ENCODE data around the gene ATP10B. TPM values are rescaled to one million over a fixed set of nuclear protein-coding genes. Genes with fewer than 3 reads are reported as not detected.

ATP10B gene
- total RNA-seq, 4 donors from 2014 or later, result 116 to 298 (median 150) TPM

GRCh38 chr5:160770718-160771117 is 81.3 kb downstream of the ATP10B start:
- no peak for TF ChIP-seq CTCF (IDR thresholded peaks at IDR 0.05)
- no peak for TF ChIP-seq POLR2A (IDR thresholded peaks at IDR 0.05)
- no peak for TF ChIP-seq POLR2AphosphoS5 (IDR thresholded peaks at IDR 0.05)
- no peak for TF ChIP-seq EP300 (IDR thresholded peaks at IDR 0.05; ENCODE audit: low read depth)
- Histone ChIP-seq H3K4me1 (peaks cover 4 to 21% (median 9%) of the 10 kb centered on the region in 4 donors), H3K27me3 (no peaks in the 10 kb centered on the region), H3K9me3 (no peaks in the 10 kb centered on the region), H3K27ac (no peak overlapping the region), H3K4me3 (no peak overlapping the region), H3K36me3 (no peaks in the 10 kb centered on the region)
- 75 to 82% methylated on average over 2 to 3 of the region's 3 CpGs for WGBS, 2 donors (ENCODE audit: low coverage in 1 of 2)
- in situ Hi-C loops (cut with MboI; ENCODE audit: low pct_ligation_motif_present in 1 of 4, low pct_unique_long_range_greater_than_20kb in 1 of 4, low sequenced_read_pairs in 3 of 4) (no loop called here), intact Hi-C loops (cut with DNase I; ENCODE audit: low total_unique reads) (no loop called here)
- DNase-seq, result no peak

- intact Hi-C loops (cut with DNase I; ENCODE audit: low total_unique reads) (no loop called here), in situ Hi-C loops (cut with MboI; ENCODE audit: low pct_ligation_motif_present in 1 of 4, low pct_unique_long_range_greater_than_20kb in 1 of 4, low sequenced_read_pairs in 3 of 4) (no loop called here)
- 57% methylated on average over 4 of the region's 4 CpGs; no CpG with 5 or more reads in 1 of the 2 donors for WGBS, 2 donors (ENCODE audit: low coverage in 1 of 2)
- no peak for TF ChIP-seq POLR2A (IDR thresholded peaks at IDR 0.05)
- TF ChIP-seq EP300 (IDR thresholded peaks at IDR 0.05; ENCODE audit: low read depth), result no peak
- peak in 2 of 5 experiments; percentile 26 to 38 for TF ChIP-seq CTCF (IDR thresholded peaks at IDR 0.05)
- peak in 1 of 3 donors; percentile 49 for TF ChIP-seq POLR2AphosphoS5 (IDR thresholded peaks at IDR 0.05)
- peak; percentile 79 for DNase-seq
- Histone ChIP-seq H3K4me1 (peaks cover 4 to 21% (median 9%) of the 10 kb centered on the region in 4 donors), H3K4me3 (no peak overlapping the region), H3K9me3 (no peaks in the 10 kb centered on the region), H3K27me3 (no peaks in the 10 kb centered on the region), H3K36me3 (no peaks in the 10 kb centered on the region), H3K27ac (peak overlapping the region; percentile 43 to 65 (median 60))
Measured at GRCh38 chr5:160769301-160769700, 82.7 kb downstream of the ATP10B start.

- no peak overlapping the region for H3K4me3 ChIP-seq
- H3K36me3 ChIP-seq, result no peaks in the 10 kb centered on the region
- H3K27me3 ChIP-seq, result no peaks in the 10 kb centered on the region
- TF ChIP-seq POLR2AphosphoS5 (IDR thresholded peaks at IDR 0.05) (no peak), CTCF (IDR thresholded peaks at IDR 0.05) (no peak), POLR2A (IDR thresholded peaks at IDR 0.05) (no peak), EP300 (IDR thresholded peaks at IDR 0.05; ENCODE audit: low read depth) (no peak)
- no peak for DNase-seq
- in situ Hi-C loops (cut with MboI; ENCODE audit: low pct_ligation_motif_present in 1 of 4, low pct_unique_long_range_greater_than_20kb in 1 of 4, low sequenced_read_pairs in 3 of 4) (no loop called here), intact Hi-C loops (cut with DNase I; ENCODE audit: low total_unique reads) (no loop called here)
- H3K4me1 ChIP-seq, result peaks cover 4 to 21% (median 9%) of the 10 kb centered on the region in 4 donors
- no peak overlapping the region for H3K27ac ChIP-seq
- H3K9me3 ChIP-seq, result peaks cover 0 to 3% of the 10 kb centered on the region in 2 donors
- 86 to 98% methylated on average over 4 of the region's 4 CpGs for WGBS, 2 donors (ENCODE audit: low coverage in 1 of 2)
Measured at GRCh38 chr5:160767062-160767461, 84.9 kb downstream of the ATP10B start.

GRCh38 chr5:160760008-160760407 is 92.0 kb downstream of the ATP10B start:
- H3K27me3 ChIP-seq, result no peaks in the 10 kb centered on the region
- H3K27ac ChIP-seq, result no peak overlapping the region
- no peak for DNase-seq
- H3K9me3 ChIP-seq, result peaks cover 0 to 4% of the 10 kb centered on the region in 2 donors
- H3K4me1 ChIP-seq, result peaks cover 0 to 19% (median 0%) of the 10 kb centered on the region in 4 donors
- no peak overlapping the region for H3K4me3 ChIP-seq
- in situ Hi-C loops (cut with MboI; ENCODE audit: low pct_ligation_motif_present in 1 of 4, low pct_unique_long_range_greater_than_20kb in 1 of 4, low sequenced_read_pairs in 3 of 4) (no loop called here), intact Hi-C loops (cut with DNase I; ENCODE audit: low total_unique reads) (no loop called here)
- WGBS, 2 donors (ENCODE audit: low coverage in 1 of 2), result 79 to 92% methylated on average over 3 of the region's 3 CpGs
- H3K36me3 ChIP-seq, result no peaks in the 10 kb centered on the region
- no peak for TF ChIP-seq EP300 (IDR thresholded peaks at IDR 0.05; ENCODE audit: low read depth)
- no peak for TF ChIP-seq POLR2AphosphoS5 (IDR thresholded peaks at IDR 0.05)
- no peak for TF ChIP-seq CTCF (IDR thresholded peaks at IDR 0.05)
- no peak for TF ChIP-seq POLR2A (IDR thresholded peaks at IDR 0.05)

Measured in transverse colon (tissue), 4 donors.